Adipose tissue (tissue), 3 donors: ENCODE data around the gene MAP3K5. TPM values are rescaled to one million over a fixed set of nuclear protein-coding genes. Genes with fewer than 3 reads are reported as not detected.

ENCODE experiments used
- H3K27ac ChIP-seq: one replicate; pipeline ENCODE4 v1.5.1; 2013; ENCODE audit warnings: low read depth, low read length
- WGBS, 3 donors: extraction: QIAGEN DNeasy Blood & Tissue Kit; methylation state at CpG; one replicate each; pipeline ENCODE4 v1.1.7; 2013; 5-methylcytosine and 5-hydroxymethylcytosine counted together
- polyA plus RNA-seq, 3 donors: library from polyadenylated mRNA; stranded (reverse); fragments of 200-250 nt; gene quantifications; one replicate each; pipeline ENCODE4 v1.2.3, GENCODE V29; 2013
- donor health status: healthy with polysubstance abuse.
- donor health status: Bipolar disorder and iron deficiency.
- donor health status: healthy.

The MAP3K5 gene
- polyA plus RNA-seq, 3 donors = 12.3 to 22.4 (median 18.8) TPM

GRCh38 chr6:136672144-136672543 lies 120.1 kb downstream of the MAP3K5 start:
- 85 to 92% (median 91%) methylated on average over 4 of the region's 4 CpGs for WGBS, 3 donors
- H3K27ac ChIP-seq = no peak overlapping the region

GRCh38 chr6:136669299-136669699 lies 123.0 kb downstream of the MAP3K5 start:
- H3K27ac ChIP-seq = no peak overlapping the region
- WGBS, 3 donors = 24 to 65% (median 49%) methylated on average over 3 of the region's 3 CpGs

- H3K27ac ChIP-seq = no peak overlapping the region
- WGBS, 3 donors = 76 to 82% (median 77%) methylated on average over 3 of the region's 3 CpGs
These were observed 123.7 kb downstream of the MAP3K5 start for GRCh38 chr6:136668571-136668970.

- H3K27ac ChIP-seq = no peak overlapping the region
- WGBS, 3 donors = 95 to 100% (median 96%) methylated on average over 1 of the region's 1 CpG
These were observed 126.2 kb downstream of the MAP3K5 start for GRCh38 chr6:136666041-136666440.

GRCh38 chr6:136662347-136663237 lies 129.7 kb downstream of the MAP3K5 start:
- no peak overlapping the region for H3K27ac ChIP-seq
- 41 to 91% (median 88%) methylated on average over 3 of the region's 3 CpGs for WGBS, 3 donors

- WGBS, 3 donors = 78 to 99% (median 98%) methylated on average over 1 of the region's 1 CpG
- no peak overlapping the region for H3K27ac ChIP-seq
These were observed 131.6 kb downstream of the MAP3K5 start for GRCh38 chr6:136660727-136661126.

- no peak overlapping the region for H3K27ac ChIP-seq
- WGBS, 3 donors = 95 to 98% (median 97%) methylated on average over 6 of the region's 6 CpGs
These were observed 132.2 kb downstream of the MAP3K5 start for GRCh38 chr6:136659991-136660499.

- H3K27ac ChIP-seq = no peak overlapping the region
- 81 to 91% (median 82%) methylated on average over 2 of the region's 2 CpGs for WGBS, 3 donors
These were observed 133.6 kb downstream of the MAP3K5 start for GRCh38 chr6:136658711-136659110.

GRCh38 chr6:136657666-136658065 lies 134.6 kb downstream of the MAP3K5 start:
- 56 to 86% (median 85%) methylated on average over 4 of the region's 4 CpGs for WGBS, 3 donors
- H3K27ac ChIP-seq = no peak overlapping the region

- H3K27ac ChIP-seq = no peak overlapping the region
- 56 to 69% (median 66%) methylated on average over 1 of the region's 1 CpG for WGBS, 3 donors
These were observed 136.2 kb downstream of the MAP3K5 start for GRCh38 chr6:136656121-136656520.

GRCh38 chr6:136655239-136656014 lies 136.8 kb downstream of the MAP3K5 start:
- H3K27ac ChIP-seq = no peak overlapping the region
- WGBS, 3 donors = 62 to 84% (median 81%) methylated on average over 6 of the region's 6 CpGs

GRCh38 chr6:136654086-136654485 lies 138.2 kb downstream of the MAP3K5 start:
- H3K27ac ChIP-seq = no peak overlapping the region
- WGBS, 3 donors = 40 to 92% (median 92%) methylated on average over 2 of the region's 2 CpGs

- H3K27ac ChIP-seq = no peak overlapping the region
These were observed 139.6 kb downstream of the MAP3K5 start for GRCh38 chr6:136652656-136653055.

- no peak overlapping the region for H3K27ac ChIP-seq
- WGBS, 3 donors = 63 to 90% (median 87%) methylated on average over 2 of the region's 2 CpGs
These were observed 140.3 kb downstream of the MAP3K5 start for GRCh38 chr6:136651982-136652381.

GRCh38 chr6:136647363-136647852 lies 144.9 kb downstream of the MAP3K5 start:
- no peak overlapping the region for H3K27ac ChIP-seq
- 38 to 42% (median 41%) methylated on average over 9 of the region's 9 CpGs for WGBS, 3 donors

GRCh38 chr6:136646377-136646776 lies 145.9 kb downstream of the MAP3K5 start:
- WGBS, 3 donors = 31 to 48% (median 38%) methylated on average over 3 of the region's 3 CpGs
- no peak overlapping the region for H3K27ac ChIP-seq

- WGBS, 3 donors = 76 to 91% (median 89%) methylated on average over 4 of the region's 4 CpGs
- H3K27ac ChIP-seq = no peak overlapping the region
These were observed 147.7 kb downstream of the MAP3K5 start for GRCh38 chr6:136644597-136644952.

- WGBS, 3 donors = 1 to 5% (median 4%) methylated on average over 5 of the region's 5 CpGs
- H3K27ac ChIP-seq = no peak overlapping the region
These were observed 148.3 kb downstream of the MAP3K5 start for GRCh38 chr6:136643850-136644596.
